Ectodermal cell (in vitro differentiated cells): ENCODE results near the gene TFF3.

Experiments used
- H3K27ac ChIP-seq: 2 replicates; pipeline ENCODE4 v1.7.0; 2013; ENCODE audit warnings: mild to moderate bottlenecking, low read depth, low read length; ENCODE audit not compliant: insufficient read depth, poor library complexity, severe bottlenecking
- H3K27me3 ChIP-seq: 2 replicates; pipeline ENCODE4 v1.7.0; 2013; ENCODE audit warnings: mild to moderate bottlenecking, low read length; ENCODE audit not compliant: insufficient read depth, control insufficient read depth, poor library complexity, severe bottlenecking
- H3K36me3 ChIP-seq: one replicate; pipeline ENCODE4 v1.7.0; 2013; ENCODE audit warnings: low read length; ENCODE audit not compliant: control insufficient read depth, insufficient read depth
- H3K4me1 ChIP-seq: one replicate; pipeline ENCODE4 v1.7.0; 2013; ENCODE audit warnings: low read length; ENCODE audit not compliant: control insufficient read depth, insufficient read depth
- H3K4me3 ChIP-seq: 2 replicates; pipeline ENCODE4 v1.7.0; 2013; ENCODE audit warnings: low read depth, low read length, control low read depth; ENCODE audit not compliant: insufficient read depth
- H3K9me3 ChIP-seq: 2 replicates; pipeline ENCODE4 v1.7.0; 2013; ENCODE audit warnings: mild to moderate bottlenecking, low read length, moderate library complexity; ENCODE audit not compliant: control insufficient read depth
- WGBS, 2 experiments: methylation state at CpG; one replicate each; pipeline ENCODE4 v1.1.7; 2013; ENCODE audit warnings: missing lambda C conversion rate in 2 of 2; 5-methylcytosine and 5-hydroxymethylcytosine counted together

TFF3 gene

GRCh38 chr21:42347601-42348327 lies 32.6 kb upstream of the TFF3 start:
- Histone ChIP-seq H3K27ac (no peak overlapping the region), H3K4me1 (no peaks in the 10 kb centered on the region), H3K4me3 (no peak overlapping the region), H3K36me3 (no peaks in the 10 kb centered on the region), H3K27me3 (no peaks in the 10 kb centered on the region), H3K9me3 (no peaks in the 10 kb centered on the region)
- WGBS, 2 experiments, result 93 to 94% methylated on average over 30 of the region's 30 CpGs

DNA sequence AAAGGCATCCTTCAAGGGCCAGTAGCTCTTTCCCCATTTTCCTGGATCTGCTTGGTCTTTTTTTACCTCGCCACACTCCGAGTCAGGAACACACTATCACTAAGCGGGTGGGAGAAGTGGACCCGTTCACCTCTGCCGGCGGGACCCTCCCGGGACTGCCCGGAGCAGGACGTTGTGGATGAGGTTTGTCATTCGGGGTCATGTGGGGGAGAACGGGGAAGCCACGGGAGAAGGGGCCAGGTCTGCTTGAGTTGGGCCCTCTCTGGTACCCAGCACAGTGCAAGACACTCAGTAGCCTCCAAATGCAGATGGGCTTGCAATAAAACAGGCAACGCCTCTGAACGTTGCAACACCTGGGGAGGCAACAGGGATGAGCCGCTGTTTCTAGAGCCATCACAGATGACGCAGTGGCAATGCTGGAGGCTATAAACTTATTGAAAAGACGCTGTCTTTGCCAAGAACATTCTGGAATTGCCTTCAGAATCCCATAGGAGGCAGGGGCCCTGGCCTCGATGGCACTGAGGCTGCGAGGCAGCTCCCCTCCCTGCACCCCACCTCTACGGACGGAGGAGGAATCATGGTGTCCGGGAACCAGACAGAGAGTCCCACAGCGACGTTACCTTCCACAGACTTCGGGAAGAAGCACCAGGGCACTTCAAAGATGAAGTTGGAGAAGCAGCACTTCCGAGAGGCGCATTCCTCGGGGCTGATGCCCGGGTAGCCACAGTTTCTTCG lies 31.8 kb upstream of the TFF3 start:
- 96% methylated on average over 30 of the region's 30 CpGs for WGBS, 2 experiments
- Histone ChIP-seq H3K27ac (no peak overlapping the region), H3K4me3 (no peak overlapping the region), H3K27me3 (no peaks in the 10 kb centered on the region), H3K4me1 (no peaks in the 10 kb centered on the region), H3K36me3 (no peaks in the 10 kb centered on the region), H3K9me3 (no peaks in the 10 kb centered on the region)

DNA sequence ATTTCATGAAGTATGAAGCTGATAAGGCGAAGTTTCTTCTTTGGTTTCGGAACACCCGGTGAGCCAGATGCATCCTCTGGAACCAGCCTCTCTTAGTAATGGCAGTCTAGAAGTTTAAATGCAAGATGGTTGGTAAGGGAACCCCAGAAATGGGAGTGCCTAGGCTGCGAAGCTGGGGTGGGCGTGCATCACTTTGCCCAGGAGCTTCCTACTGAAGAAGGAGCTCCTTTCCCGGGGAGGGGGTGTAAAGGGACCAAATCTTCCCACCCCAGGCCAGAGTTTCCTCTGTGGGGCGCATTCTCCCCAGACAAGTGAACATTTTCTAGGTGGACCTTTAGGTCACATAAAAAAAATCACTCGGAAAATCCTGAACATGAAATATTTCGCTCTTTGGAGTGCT lies 31.2 kb upstream of the TFF3 start:
- Histone ChIP-seq H3K4me3 (no peak overlapping the region), H3K36me3 (no peaks in the 10 kb centered on the region), H3K9me3 (no peaks in the 10 kb centered on the region), H3K27me3 (no peaks in the 10 kb centered on the region), H3K4me1 (no peaks in the 10 kb centered on the region), H3K27ac (no peak overlapping the region)
- WGBS, 2 experiments, result 93 to 97% methylated on average over 9 of the region's 9 CpGs

DNA sequence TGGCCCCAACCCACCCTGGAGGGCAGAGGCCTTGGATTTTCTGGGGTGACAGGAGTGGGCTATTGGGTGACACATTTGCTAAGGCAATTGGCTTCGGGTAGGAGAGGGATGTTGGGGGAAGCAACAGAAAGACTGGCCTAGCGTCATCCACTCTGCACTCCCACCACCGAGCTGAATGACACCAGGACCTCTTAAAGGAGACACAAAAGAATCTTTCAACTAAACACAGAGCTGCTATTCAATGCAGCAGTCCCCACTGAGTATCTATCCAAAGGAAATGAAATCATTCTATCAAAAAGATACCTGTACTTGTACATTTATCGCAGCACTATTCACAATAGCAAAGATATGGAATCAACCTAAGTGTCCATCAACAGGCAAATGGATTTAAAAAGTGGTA lies 29.4 kb upstream of the TFF3 start:
- H3K4me3 ChIP-seq, result no peak overlapping the region
- WGBS, 2 experiments, result 81 to 85% methylated on average over 4 of the region's 4 CpGs
- no peaks in the 10 kb centered on the region for H3K36me3 ChIP-seq
- H3K4me1 ChIP-seq, result no peaks in the 10 kb centered on the region
- H3K27me3 ChIP-seq, result no peaks in the 10 kb centered on the region
- no peak overlapping the region for H3K27ac ChIP-seq
- H3K9me3 ChIP-seq, result no peaks in the 10 kb centered on the region

DNA sequence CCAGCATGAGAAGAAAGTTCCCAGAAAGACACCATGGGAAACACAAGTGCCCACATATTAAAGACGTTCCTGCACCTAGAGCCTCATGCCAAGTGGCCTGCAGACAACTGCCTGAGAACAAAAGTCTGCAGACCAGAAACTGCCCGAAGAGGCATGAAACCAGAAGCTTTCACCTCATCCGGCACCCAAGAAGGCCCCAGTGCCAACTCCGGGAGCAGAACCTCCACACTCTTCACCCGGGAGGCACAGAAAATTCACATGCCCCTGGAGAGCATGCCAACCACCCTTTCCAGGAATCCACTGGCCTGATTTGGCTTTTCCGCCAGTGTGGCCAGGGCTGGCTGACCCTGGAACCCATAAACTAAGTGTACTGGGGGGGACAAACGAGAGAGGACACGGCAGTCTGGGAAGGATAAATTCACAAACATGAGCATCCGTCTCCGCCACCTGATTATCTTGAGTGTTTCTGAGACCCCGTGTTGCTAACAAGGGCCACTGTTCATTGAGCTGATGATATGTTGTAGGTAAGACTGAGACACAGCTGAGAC lies 28.8 kb upstream of the TFF3 start:
- H3K9me3 ChIP-seq, result no peaks in the 10 kb centered on the region
- H3K4me3 ChIP-seq, result no peak overlapping the region
- H3K4me1 ChIP-seq, result no peaks in the 10 kb centered on the region
- H3K36me3 ChIP-seq, result no peaks in the 10 kb centered on the region
- H3K27ac ChIP-seq, result no peak overlapping the region
- H3K27me3 ChIP-seq, result no peaks in the 10 kb centered on the region
- WGBS, 2 experiments, result 95% methylated on average over 11 of the region's 11 CpGs

DNA sequence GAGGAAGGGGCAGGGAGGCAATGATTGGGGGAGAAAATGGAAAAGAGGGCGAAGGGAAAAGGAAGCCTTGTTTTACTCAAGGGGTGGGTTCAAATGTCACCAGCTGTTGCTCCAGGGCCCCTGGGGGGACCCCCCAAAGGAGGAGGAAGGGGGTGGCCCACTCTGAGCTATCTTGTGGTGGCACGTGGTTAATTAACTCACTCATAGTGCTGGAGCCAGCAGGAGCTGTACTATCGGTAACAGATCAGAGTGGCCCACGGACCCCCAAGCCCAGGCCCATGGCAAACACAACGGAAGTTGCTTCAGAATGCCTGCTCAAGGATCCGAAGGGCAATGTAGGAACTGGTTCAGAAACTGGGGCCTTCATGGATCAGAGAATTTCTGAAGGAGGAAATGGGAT lies 28.3 kb upstream of the TFF3 start:
- H3K27me3 ChIP-seq, result no peaks in the 10 kb centered on the region
- no peak overlapping the region for H3K27ac ChIP-seq
- no peaks in the 10 kb centered on the region for H3K4me1 ChIP-seq
- H3K4me3 ChIP-seq, result no peak overlapping the region
- no peaks in the 10 kb centered on the region for H3K36me3 ChIP-seq
- WGBS, 2 experiments, result 94 to 97% methylated on average over 6 of the region's 6 CpGs
- no peaks in the 10 kb centered on the region for H3K9me3 ChIP-seq

GRCh38 chr21:42343101-42343500 lies 27.9 kb upstream of the TFF3 start:
- H3K4me3 ChIP-seq, result no peak overlapping the region
- H3K27me3 ChIP-seq, result no peaks in the 10 kb centered on the region
- H3K9me3 ChIP-seq, result no peaks in the 10 kb centered on the region
- no peak overlapping the region for H3K27ac ChIP-seq
- H3K36me3 ChIP-seq, result no peaks in the 10 kb centered on the region
- WGBS, 2 experiments, result 76 to 77% methylated on average over 10 of the region's 10 CpGs
- H3K4me1 ChIP-seq, result no peaks in the 10 kb centered on the region

- Histone ChIP-seq H3K4me1 (no peaks in the 10 kb centered on the region), H3K4me3 (no peak overlapping the region), H3K36me3 (no peaks in the 10 kb centered on the region), H3K27ac (no peak overlapping the region), H3K27me3 (no peaks in the 10 kb centered on the region), H3K9me3 (no peaks in the 10 kb centered on the region)
- WGBS, 2 experiments, result 94 to 95% methylated on average over 14 to 15 of the region's 15 CpGs
These were observed 26.8 kb upstream of the TFF3 start for GRCh38 chr21:42341776-42342542.

DNA sequence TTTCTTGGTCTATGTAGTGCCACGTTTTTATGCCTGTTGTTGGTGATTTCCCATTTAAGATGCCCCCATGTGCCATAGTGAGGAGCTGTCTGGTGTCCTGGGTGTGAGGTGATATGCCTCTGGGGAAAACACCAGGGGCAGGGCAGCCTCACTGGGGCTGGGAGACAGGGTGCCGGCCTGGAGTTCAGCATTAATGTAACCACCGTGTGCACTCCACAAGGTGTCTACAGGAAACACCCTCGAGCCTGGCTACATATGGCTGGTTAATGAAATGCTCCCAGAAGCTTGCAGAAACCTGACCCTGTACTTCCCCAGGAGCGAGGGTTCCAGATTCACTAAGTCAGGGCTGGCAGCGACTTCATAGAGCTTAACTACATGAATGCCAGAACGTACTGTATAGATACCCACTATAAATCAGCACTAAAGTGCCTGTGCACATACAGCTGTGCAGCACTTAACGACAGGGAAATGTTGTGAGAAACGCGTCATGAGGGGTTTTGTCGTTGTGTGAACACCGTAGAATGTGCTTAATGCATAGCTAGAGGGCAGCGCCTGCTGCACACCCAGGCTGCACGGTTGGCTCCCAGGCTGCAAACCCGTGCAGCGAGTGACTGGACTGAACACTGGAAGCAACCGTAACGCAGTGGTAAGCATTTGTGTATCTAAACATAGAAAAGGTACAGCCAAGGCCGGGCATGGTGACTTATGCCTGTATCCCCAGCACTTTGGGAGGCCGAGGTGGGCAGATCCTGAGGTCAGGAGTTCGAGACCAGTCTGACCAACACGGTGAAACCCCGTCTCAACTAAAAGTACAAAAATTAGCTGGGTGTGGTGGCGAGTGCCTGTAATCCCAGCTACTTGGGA lies 25.2 kb upstream of the TFF3 start:
- Histone ChIP-seq H3K4me1 (peaks cover 6% of the 10 kb centered on the region), H3K4me3 (no peak overlapping the region), H3K27me3 (no peaks in the 10 kb centered on the region), H3K36me3 (no peaks in the 10 kb centered on the region), H3K9me3 (no peaks in the 10 kb centered on the region), H3K27ac (no peak overlapping the region)
- WGBS, 2 experiments, result 91 to 95% methylated on average over 24 of the region's 24 CpGs
